ENCODE measurements around the gene DTNBP1. TPM values are rescaled to one million over a fixed set of nuclear protein-coding genes. Genes with fewer than 3 reads are reported as not detected.

The DTNBP1 gene
- total and polyA plus RNA-seq, 2 of the 13 experiments (the other 11 are each of a cell fraction or from before 2014, with no cell fraction given): 6.6 to 19.1 TPM

DNA sequence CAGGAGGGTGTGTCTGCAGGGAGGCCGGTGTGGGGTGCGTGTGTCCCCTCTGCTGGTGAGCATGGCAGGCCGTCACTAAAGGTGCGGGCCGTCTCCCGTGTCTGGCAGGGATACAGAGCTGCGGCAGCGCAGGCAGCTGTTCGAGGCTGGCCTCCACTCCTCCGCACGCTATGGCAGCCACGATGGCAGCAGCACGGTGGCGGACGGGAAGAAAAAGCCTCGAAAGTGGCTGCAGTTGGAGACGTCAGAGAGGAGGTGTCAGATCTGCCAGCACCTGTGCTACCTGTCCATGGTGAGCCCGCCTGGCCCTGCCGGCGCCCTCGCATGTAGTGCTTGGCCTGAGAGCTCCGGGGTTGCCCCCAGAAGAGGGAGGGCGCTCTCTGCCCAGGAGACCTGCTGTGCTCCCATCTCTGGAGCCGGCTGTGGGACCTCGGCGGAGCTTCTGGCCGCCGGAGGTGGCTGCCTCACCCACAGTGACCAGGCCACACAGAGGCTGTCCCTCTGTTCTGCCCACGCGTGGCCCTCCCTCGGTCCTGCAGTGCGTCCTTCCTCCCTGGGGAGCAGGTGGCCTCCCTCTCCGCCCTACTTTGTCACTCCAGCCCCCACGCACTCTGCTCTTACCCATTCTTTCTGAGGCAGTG lies 149.6 kb downstream of the DTNBP1 start:
- Histone ChIP-seq H3K4me2 (ENCODE audit: low read depth, low read length) (no peak overlapping the region), H3K9ac (ENCODE audit: insufficient read depth, low read depth, low read length) (no peak overlapping the region), H3K79me2 (ENCODE audit: insufficient read depth, low read length) (no peaks in the 10 kb centered on the region), H3K27me3 (ENCODE audit: control insufficient read depth in 1 of 2, insufficient read depth in 2 of 2, low read length in 2 of 2) (no peaks in the 10 kb centered on the region), H3K27ac (ENCODE audit: extremely low read length, insufficient read depth, low read length) (no peak overlapping the region), H3K9me3 (ENCODE audit: low read length) (no peaks in the 10 kb centered on the region), H3K4me3 (replicated peaks in 1 of 3; ENCODE audit: insufficient read depth in 1 of 3, low read depth in 2 of 3, low read length in 3 of 3) (no peak overlapping the region), H3K36me3 (replicated peaks in 1 of 2; ENCODE audit: control insufficient read depth in 1 of 2, insufficient read depth in 2 of 2, low read length in 2 of 2) (peaks cover 22 to 65% of the 10 kb centered on the region in 2 experiments; a peak in 4 of 5 replicates), H3K4me1 (ENCODE audit: insufficient read depth, low read length) (no peaks in the 10 kb centered on the region), H2AFZ (ENCODE audit: low read length) (no peak overlapping the region), H4K20me1 (ENCODE audit: insufficient read depth, low read length) (no peaks in the 10 kb centered on the region)
- CTCF ChIA-PET (ENCODE audit: low intra/inter-chr PET ratio, low total read pairs): no interaction called here
- POLR2A ChIA-PET: no interaction called here
- TF ChIP-seq AGO2 (optimal IDR thresholded peaks at IDR 0.05; ENCODE audit: low read depth, low read length): peak; percentile 67
- no peak for TF ChIP-seq ZFX (CRISPR knock-in tag; IDR thresholded peaks at IDR 0.05; ENCODE audit: low read depth)
- TF ChIP-seq TARDBP (CRISPR knock-in tag; IDR thresholded peaks at IDR 0.05): no peak
- intact Hi-C loops (cut with micrococcal nuclease; ENCODE audit: unreplicated experiment): no loop called here
- 95% methylated on average over 32 of the region's 34 CpGs for WGBS (ENCODE audit: low lambda C conversion rate)
- ATAC-seq (no peak), FAIRE-seq (no peak), DNase-seq (ENCODE audit: low spot score) (no peak)
- BruUV-seq (replicated peaks): no TSS peak
- in situ Hi-C loops (cut with HindIII; ENCODE audit: extremely low pct_ligation_motif_present, low pct_unique_long_range_greater_than_20kb): no loop called here

DNA sequence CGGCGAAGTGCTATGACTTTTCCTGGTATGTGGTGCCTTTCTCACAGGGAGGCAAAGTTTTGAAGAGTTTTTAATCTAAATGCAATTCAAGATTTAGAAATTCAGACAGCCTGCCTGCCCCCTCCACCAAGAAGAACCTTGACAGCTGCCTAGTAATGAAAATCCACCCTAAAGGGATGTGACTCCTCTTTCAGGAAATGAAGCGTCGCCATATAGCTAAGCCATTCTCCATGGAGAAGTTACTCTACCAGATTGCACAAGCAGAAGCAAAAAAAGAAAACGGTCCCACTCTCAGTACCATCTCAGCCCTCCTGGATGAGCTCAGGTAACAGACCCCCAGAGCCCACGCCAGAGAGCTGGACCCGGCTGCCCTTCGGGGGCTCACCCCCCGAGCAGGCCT lies 150.1 kb downstream of the DTNBP1 start:
- ATAC-seq (no peak), FAIRE-seq (no peak), DNase-seq (ENCODE audit: low spot score) (no peak)
- no peak overlapping the region for H3K4me3 ChIP-seq (replicated peaks in 1 of 3; ENCODE audit: insufficient read depth in 1 of 3, low read depth in 2 of 3, low read length in 3 of 3)
- no peaks in the 10 kb centered on the region for H3K9me3 ChIP-seq (ENCODE audit: low read length)
- H3K9ac ChIP-seq (ENCODE audit: insufficient read depth, low read depth, low read length): no peak overlapping the region
- in situ Hi-C loops (cut with HindIII; ENCODE audit: extremely low pct_ligation_motif_present, low pct_unique_long_range_greater_than_20kb): no loop called here
- no peaks in the 10 kb centered on the region for H4K20me1 ChIP-seq (ENCODE audit: insufficient read depth, low read length)
- H3K4me2 ChIP-seq (ENCODE audit: low read depth, low read length): no peak overlapping the region
- 98% methylated on average over 9 of the region's 9 CpGs for WGBS (ENCODE audit: low lambda C conversion rate)
- CTCF ChIA-PET (ENCODE audit: low intra/inter-chr PET ratio, low total read pairs): no interaction called here
- H3K4me1 ChIP-seq (ENCODE audit: insufficient read depth, low read length): no peaks in the 10 kb centered on the region
- BruUV-seq (replicated peaks): no TSS peak
- peaks cover 23 to 65% of the 10 kb centered on the region in 2 experiments; a peak in 4 of 5 replicates for H3K36me3 ChIP-seq (replicated peaks in 1 of 2; ENCODE audit: control insufficient read depth in 1 of 2, insufficient read depth in 2 of 2, low read length in 2 of 2)
- H3K27me3 ChIP-seq (ENCODE audit: control insufficient read depth in 1 of 2, insufficient read depth in 2 of 2, low read length in 2 of 2): no peaks in the 10 kb centered on the region
- no peak overlapping the region for H2AFZ ChIP-seq (ENCODE audit: low read length)
- H3K27ac ChIP-seq (ENCODE audit: extremely low read length, insufficient read depth, low read length): no peak overlapping the region
- POLR2A ChIA-PET: no interaction called here
- intact Hi-C loops (cut with micrococcal nuclease; ENCODE audit: unreplicated experiment): no loop called here
- no peaks in the 10 kb centered on the region for H3K79me2 ChIP-seq (ENCODE audit: insufficient read depth, low read length)
- TF ChIP-seq SALL2 (CRISPR knock-in tag; IDR thresholded peaks at IDR 0.05) (no peak), ZNF20 (CRISPR knock-in tag; IDR thresholded peaks at IDR 0.05) (no peak), ZKSCAN5 (CRISPR knock-in tag; IDR thresholded peaks at IDR 0.05) (no peak), GZF1 (CRISPR knock-in tag; IDR thresholded peaks at IDR 0.05) (no peak), TEF (CRISPR knock-in tag; IDR thresholded peaks at IDR 0.05) (no peak), PRPF4 (IDR thresholded peaks at IDR 0.05; ENCODE audit: low read depth, low read length, poor library complexity, severe bottlenecking) (no peak), EEA1 (CRISPR knock-in tag; IDR thresholded peaks at IDR 0.05; ENCODE audit: borderline replicate concordance) (no peak), MAZ (IDR thresholded peaks at IDR 0.05; ENCODE audit: borderline replicate concordance, low read depth, low read length) (no peak), MAZ (CRISPR knock-in tag; IDR thresholded peaks at IDR 0.05; ENCODE audit: low read depth) (no peak), NBN (conservative IDR thresholded peaks at IDR 0.05) (no peak), ZNF557 (CRISPR knock-in tag; IDR thresholded peaks at IDR 0.05) (no peak)
- TF ChIP-seq, protein P1, sequence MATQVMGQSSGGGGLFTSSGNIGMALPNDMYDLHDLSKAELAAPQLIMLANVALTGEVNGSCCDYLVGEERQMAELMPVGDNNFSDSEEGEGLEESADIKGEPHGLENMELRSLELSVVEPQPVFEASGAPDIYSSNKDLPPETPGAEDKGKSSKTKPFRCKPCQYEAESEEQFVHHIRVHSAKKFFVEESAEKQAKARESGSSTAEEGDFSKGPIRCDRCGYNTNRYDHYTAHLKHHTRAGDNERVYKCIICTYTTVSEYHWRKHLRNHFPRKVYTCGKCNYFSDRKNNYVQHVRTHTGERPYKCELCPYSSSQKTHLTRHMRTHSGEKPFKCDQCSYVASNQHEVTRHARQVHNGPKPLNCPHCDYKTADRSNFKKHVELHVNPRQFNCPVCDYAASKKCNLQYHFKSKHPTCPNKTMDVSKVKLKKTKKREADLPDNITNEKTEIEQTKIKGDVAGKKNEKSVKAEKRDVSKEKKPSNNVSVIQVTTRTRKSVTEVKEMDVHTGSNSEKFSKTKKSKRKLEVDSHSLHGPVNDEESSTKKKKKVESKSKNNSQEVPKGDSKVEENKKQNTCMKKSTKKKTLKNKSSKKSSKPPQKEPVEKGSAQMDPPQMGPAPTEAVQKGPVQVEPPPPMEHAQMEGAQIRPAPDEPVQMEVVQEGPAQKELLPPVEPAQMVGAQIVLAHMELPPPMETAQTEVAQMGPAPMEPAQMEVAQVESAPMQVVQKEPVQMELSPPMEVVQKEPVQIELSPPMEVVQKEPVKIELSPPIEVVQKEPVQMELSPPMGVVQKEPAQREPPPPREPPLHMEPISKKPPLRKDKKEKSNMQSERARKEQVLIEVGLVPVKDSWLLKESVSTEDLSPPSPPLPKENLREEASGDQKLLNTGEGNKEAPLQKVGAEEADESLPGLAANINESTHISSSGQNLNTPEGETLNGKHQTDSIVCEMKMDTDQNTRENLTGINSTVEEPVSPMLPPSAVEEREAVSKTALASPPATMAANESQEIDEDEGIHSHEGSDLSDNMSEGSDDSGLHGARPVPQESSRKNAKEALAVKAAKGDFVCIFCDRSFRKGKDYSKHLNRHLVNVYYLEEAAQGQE (IDR thresholded peaks at IDR 0.05; ENCODE audit: borderline replicate concordance in 1 of 2, low read depth in 1 of 2, low read length in 2 of 2): no peak

All from HepG2 (cell line).